B cell (primary cell): Measurements from ENCODE around the gene LATS2. TPM values are rescaled to one million over a fixed set of nuclear protein-coding genes. Genes with fewer than 3 reads are reported as not detected.

Experiments
- ATAC-seq: fragments of 200-7000 bp; cut with Tn5 transposase; one replicate; pipeline ENCODE4 v1.10.0; 2021; ENCODE audit warnings: low read depth, mild to moderate bottlenecking, moderate number of reproducible peaks, moderate library complexity
- CTCF ChIA-PET: fragments of 350-600 bp; sonication (Branson Sonifier 250); formaldehyde crosslinking; loops from one replicate; lab custom pipeline; 2021; ENCODE audit warnings: antibody characterized with exemption, inconsistent platforms; lab: Charles Lee
- POLR2A ChIA-PET: fragments of 350-600 bp; sonication (Branson Sonifier 250); formaldehyde crosslinking; loops from one replicate; lab custom pipeline; 2021; ENCODE audit warnings: antibody characterized with exemption; lab: Charles Lee
- DNase-seq: peaks from one replicate; pipeline ENCODE4 v3.0.0; 2013
- H2AFZ ChIP-seq: 2 replicates; pipeline ENCODE4 v1.6.1; 2012; ENCODE audit warnings: mild to moderate bottlenecking, low read depth, low read length; ENCODE audit not compliant: insufficient read depth, poor library complexity, severe bottlenecking
- H3K27ac ChIP-seq, 2 donors: 1 replicate in 1 of 2; 2 replicates in 1 of 2; pipeline ENCODE4 v1.5.1; 2012 to 2013; ENCODE audit warnings: low read length in 2 of 2, mild to moderate bottlenecking in 2 of 2, moderate library complexity in 1 of 2
- H3K27me3 ChIP-seq, 4 experiments: fragments of 200-600 bp in 1 of 4; sonication (generic) in 1 of 4; replicated peaks in 1 of 4; 1 replicate in 2 of 4; 2 replicates in 2 of 4; pipeline versions ENCODE4 v1.6.1 to v1.7.0; 2013 to 2016; ENCODE audit warnings: low read length in 3 of 4, mild to moderate bottlenecking in 2 of 4, mixed read lengths in 1 of 4, moderate library complexity in 1 of 4; ENCODE audit not compliant: insufficient read depth in 4 of 4, control insufficient read depth in 3 of 4; ENCODE audit errors: control extremely low read depth in 1 of 4
- H3K36me3 ChIP-seq, 2 experiments: replicated peaks in 1 of 2; 1 replicate in 1 of 2; 2 replicates in 1 of 2; pipeline versions ENCODE4 v1.6.1 to v1.7.1; 2013; ENCODE audit warnings: low read length in 1 of 2; ENCODE audit not compliant: insufficient read depth in 2 of 2, control insufficient read depth in 1 of 2; ENCODE audit errors: control extremely low read depth in 1 of 2, extremely low read depth in 1 of 2
- H3K4me1 ChIP-seq, 2 donors: fragments of 200-600 bp in 1 of 2; sonication (generic) in 1 of 2; 1 replicate in 1 of 2; 2 replicates in 1 of 2; pipeline versions ENCODE4 v1.5.1 to v1.6.1; 2013 to 2017; ENCODE audit warnings: low read length in 2 of 2; ENCODE audit not compliant: control insufficient read depth in 2 of 2, insufficient read depth in 2 of 2
- H3K4me2 ChIP-seq: replicated peaks from 2 replicates; pipeline ENCODE3; 2012; ENCODE audit warnings: mild to moderate bottlenecking, low read depth, low read length; ENCODE audit not compliant: poor library complexity, severe bottlenecking
- H3K4me3 ChIP-seq, 5 experiments: fragments of 200-600 bp in 1 of 5; sonication (generic) in 1 of 5; 1 replicate in 3 of 5; 2 replicates in 2 of 5; pipeline versions ENCODE4 v1.5.1 to v1.7.0; 2011 to 2016; ENCODE audit warnings: low read length in 4 of 5, mild to moderate bottlenecking in 4 of 5, low read depth in 2 of 5, control low read depth in 1 of 5, moderate library complexity in 1 of 5; ENCODE audit not compliant: insufficient read depth in 1 of 5; ENCODE audit errors: control extremely low read depth in 1 of 5, extremely low read depth in 1 of 5
- H3K79me2 ChIP-seq: fragments of 200-600 bp; sonication (generic); one replicate; pipeline ENCODE4 v1.6.0; 2016; ENCODE audit warnings: low read length; ENCODE audit not compliant: control insufficient read depth, insufficient read depth
- H3K9ac ChIP-seq: fragments of 200-600 bp; sonication (generic); 2 replicates; pipeline ENCODE4 v1.6.1; 2017; ENCODE audit warnings: mild to moderate bottlenecking, low read length, moderate library complexity
- H3K9me3 ChIP-seq, 3 donors: one replicate each; pipeline versions ENCODE4 v1.6.1 to v1.7.1; 2013; ENCODE audit warnings: low read length in 2 of 3; ENCODE audit not compliant: control insufficient read depth in 2 of 3, insufficient read depth in 1 of 3; ENCODE audit errors: control extremely low read depth in 1 of 3
- H4K20me1 ChIP-seq: 2 replicates; pipeline ENCODE4 v1.6.0; 2012; ENCODE audit warnings: mild to moderate bottlenecking, low read length; ENCODE audit not compliant: insufficient read depth, control insufficient read depth, poor library complexity, severe bottlenecking
- H3K27ac Mint-ChIP-seq: one replicate; pipeline ENCODE4 v1.8.0; 2021; ENCODE audit warnings: mixed read lengths
- H3K27me3 Mint-ChIP-seq: one replicate; pipeline ENCODE4 v1.8.0; 2021; ENCODE audit warnings: mixed read lengths
- H3K4me1 Mint-ChIP-seq: one replicate; pipeline ENCODE4 v1.8.0; 2021; ENCODE audit warnings: mixed read lengths
- H3K4me3 Mint-ChIP-seq: one replicate; pipeline ENCODE4 v1.8.0; 2021; ENCODE audit warnings: mixed read lengths
- H3K9me3 Mint-ChIP-seq: one replicate; pipeline ENCODE4 v1.8.0; 2022; ENCODE audit warnings: mixed read lengths; ENCODE audit not compliant: insufficient read depth
- CTCF ChIP-seq: fragments of 200-600 bp; IDR thresholded peaks from one replicate; pipeline ENCODE4 v1.8.0; 2022; ENCODE audit warnings: antibody characterized with exemption, mild to moderate bottlenecking
- EZH2 ChIP-seq: IDR thresholded peaks from 2 replicates; pipeline ENCODE4 v1.6.1; 2012; ENCODE audit warnings: borderline replicate concordance, low read depth, mild to moderate bottlenecking, moderate library complexity, low read length; ENCODE audit not compliant: insufficient read depth, poor library complexity, severe bottlenecking
- WGBS: methylation state at CpG from one replicate; pipeline ENCODE4 v1.1.5; 2013; ENCODE audit warnings: missing lambda C conversion rate; ENCODE audit not compliant: insufficient coverage; 5-methylcytosine and 5-hydroxymethylcytosine counted together
- intact Hi-C: fragments of 100-400 bp; cut with micrococcal nuclease; formaldehyde crosslinking; loops from one replicate; pipeline ENCODE4 v1.10.0; 2022
- polyA plus RNA-seq: library from polyadenylated mRNA; depleted of rRNA; stranded (reverse); fragments of >200 nt; gene quantifications from 2 replicates; pipeline ENCODE4 v1.2.3, GENCODE V29; 2012
- total RNA-seq, 2 donors: library from RNA; stranded (reverse); fragments of 120-200 nt in 1 of 2; gene quantifications; 1 replicate in 1 of 2; 2 replicates in 1 of 2; pipeline versions ENCODE4 v1.2.3 to v1.2.4, GENCODE V29; 2013 to 2022

The LATS2 gene
- total and polyA plus RNA-seq, 2 donors (not counting 1 experiment from before 2014, with no cell fraction given) = 1.9 to 2.7 TPM

- TF ChIP-seq EZH2 (no peak), CTCF (no peak)
- ChIA-PET CTCF (no interaction called here), POLR2A (no interaction called here)
- no peak overlapping the region for H2AFZ ChIP-seq
- no peaks in the 10 kb centered on the region for H3K27me3 ChIP-seq
- H3K9ac ChIP-seq = no peak overlapping the region
- no peaks in the 10 kb centered on the region for H3K9me3 ChIP-seq
- DNase-seq = no peak
- Mint-ChIP-seq H3K27me3 (peaks cover 4% of the 10 kb centered on the region), H3K4me1 (no peaks in the 10 kb centered on the region), H3K27ac (no peak overlapping the region), H3K4me3 (no peak overlapping the region), H3K9me3 (no peaks in the 10 kb centered on the region)
- H3K79me2 ChIP-seq = no peaks in the 10 kb centered on the region
- no peaks in the 10 kb centered on the region for H4K20me1 ChIP-seq
- H3K4me1 ChIP-seq = no peaks in the 10 kb centered on the region
- H3K4me2 ChIP-seq = no peak overlapping the region
- ATAC-seq = no peak
- 96% methylated on average over 19 of the region's 20 CpGs for WGBS
- intact Hi-C loops = no loop called here
- H3K36me3 ChIP-seq = no peaks in the 10 kb centered on the region
- H3K4me3 ChIP-seq = no peak overlapping the region
- no peak overlapping the region for H3K27ac ChIP-seq
Measured at GRCh38 chr13:20974981-20975585, 86.3 kb downstream of the LATS2 start.

GRCh38 chr13:20973886-20974425, 87.4 kb downstream of the LATS2 start:
- TF ChIP-seq EZH2 = no peak
- no peak for TF ChIP-seq CTCF
- Histone ChIP-seq H4K20me1 (no peaks in the 10 kb centered on the region), H3K4me1 (no peaks in the 10 kb centered on the region), H3K27ac (no peak overlapping the region), H2AFZ (no peak overlapping the region), H3K9me3 (no peaks in the 10 kb centered on the region), H3K36me3 (no peaks in the 10 kb centered on the region), H3K4me3 (no peak overlapping the region), H3K4me2 (no peak overlapping the region), H3K9ac (no peak overlapping the region), H3K79me2 (no peaks in the 10 kb centered on the region), H3K27me3 (no peaks in the 10 kb centered on the region)
- Mint-ChIP-seq H3K27me3 (peaks cover 4% of the 10 kb centered on the region), H3K4me3 (no peak overlapping the region), H3K27ac (no peak overlapping the region), H3K9me3 (no peaks in the 10 kb centered on the region), H3K4me1 (no peaks in the 10 kb centered on the region)
- intact Hi-C loops = no loop called here
- CTCF ChIA-PET = no interaction called here
- no CpG with 5 or more reads among the region's 8 CpGs for WGBS
- ATAC-seq (no peak), DNase-seq (no peak)
- POLR2A ChIA-PET = no interaction called here
